22Rv1 (cell line): ENCODE data around the gene CAMSAP1.

ENCODE experiments used
- H3K27ac ChIP-seq: fragments of 450-650 bp; 2 replicates; pipeline ENCODE4 v1.5.1; 2017
- CTCF ChIP-seq: fragments of 450-650 bp; IDR thresholded peaks from 2 replicates; pipeline ENCODE4 v1.5.1; 2017; ENCODE audit warnings: mild to moderate bottlenecking
- ZFX ChIP-seq: fragments of 450-650 bp; IDR thresholded peaks from 2 replicates; pipeline ENCODE4 v1.6.1; 2017; ENCODE audit warnings: antibody characterized with exemption, borderline replicate concordance

Gene CAMSAP1

DNA sequence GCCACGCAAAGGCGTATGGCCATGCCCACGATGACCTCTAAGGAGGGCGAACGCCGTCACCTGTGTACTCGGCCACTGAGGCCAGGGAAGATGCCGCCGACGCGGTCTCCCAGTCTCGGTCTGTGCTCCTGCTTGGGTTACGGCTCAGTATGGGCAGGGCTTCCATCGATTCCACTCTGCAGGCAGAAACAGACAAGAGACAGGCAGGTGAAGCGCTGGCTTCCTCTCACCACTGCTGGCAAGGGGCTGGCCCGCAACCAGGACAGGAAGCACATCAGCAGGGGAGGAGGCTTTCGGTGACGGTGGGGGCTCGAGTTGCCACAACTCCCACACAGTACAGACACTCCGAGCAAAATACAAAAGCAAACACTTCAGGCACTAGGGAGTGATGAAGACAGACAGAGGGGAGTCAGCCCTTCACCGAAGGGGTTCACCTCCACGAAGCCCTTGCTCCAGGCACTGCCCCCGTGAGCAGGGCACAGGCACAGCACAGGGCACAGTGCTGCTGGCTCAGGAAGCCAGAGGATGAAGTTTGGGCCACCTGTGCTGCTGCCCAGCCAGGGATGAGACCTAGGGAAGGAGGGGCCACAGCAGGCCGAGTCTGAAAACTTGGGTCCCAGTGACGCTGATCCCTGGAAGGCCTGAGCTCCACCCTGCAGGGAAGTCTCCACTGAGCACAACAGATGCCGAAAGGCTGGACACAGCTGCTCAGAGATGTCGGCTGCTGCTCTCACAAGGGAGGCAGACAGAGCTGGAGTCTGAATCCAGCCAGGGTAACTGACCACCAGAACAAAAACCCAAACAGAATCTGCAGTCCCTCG lies 91.3 kb downstream of the CAMSAP1 start:
- no peak overlapping the region for H3K27ac ChIP-seq
- TF ChIP-seq ZFX (no peak), CTCF (no peak)

GRCh38 chr9:135815413-135815812 lies 91.9 kb downstream of the CAMSAP1 start:
- no peak overlapping the region for H3K27ac ChIP-seq
- no peak for TF ChIP-seq CTCF
- no peak for TF ChIP-seq ZFX

GRCh38 chr9:135814421-135815095 lies 92.8 kb downstream of the CAMSAP1 start:
- H3K27ac ChIP-seq: no peak overlapping the region
- TF ChIP-seq ZFX (no peak), CTCF (no peak)

GRCh38 chr9:135813671-135814290 lies 93.6 kb downstream of the CAMSAP1 start:
- TF ChIP-seq ZFX: no peak
- no peak for TF ChIP-seq CTCF
- no peak overlapping the region for H3K27ac ChIP-seq

DNA sequence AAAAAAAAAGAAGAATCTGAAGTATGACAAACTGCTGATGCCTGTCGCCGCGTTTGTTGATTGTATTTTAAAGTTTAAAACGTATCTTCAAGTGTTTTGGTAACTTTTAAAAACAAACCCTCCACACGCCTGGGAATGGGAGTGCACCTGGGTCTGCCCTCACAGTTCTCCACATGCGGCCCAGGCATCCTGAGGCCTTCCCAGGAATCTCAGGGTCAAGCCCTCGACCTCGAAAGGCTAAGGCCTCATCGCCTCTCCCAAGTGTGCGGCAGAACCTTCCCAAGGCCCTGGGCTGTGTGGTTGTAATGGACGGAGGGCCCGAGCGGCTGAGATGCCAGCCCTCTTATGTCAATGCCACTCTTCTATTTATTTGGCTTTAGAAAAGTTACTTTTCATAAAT lies 94.4 kb downstream of the CAMSAP1 start:
- H3K27ac ChIP-seq: no peak overlapping the region
- TF ChIP-seq ZFX (no peak), CTCF (no peak)

DNA sequence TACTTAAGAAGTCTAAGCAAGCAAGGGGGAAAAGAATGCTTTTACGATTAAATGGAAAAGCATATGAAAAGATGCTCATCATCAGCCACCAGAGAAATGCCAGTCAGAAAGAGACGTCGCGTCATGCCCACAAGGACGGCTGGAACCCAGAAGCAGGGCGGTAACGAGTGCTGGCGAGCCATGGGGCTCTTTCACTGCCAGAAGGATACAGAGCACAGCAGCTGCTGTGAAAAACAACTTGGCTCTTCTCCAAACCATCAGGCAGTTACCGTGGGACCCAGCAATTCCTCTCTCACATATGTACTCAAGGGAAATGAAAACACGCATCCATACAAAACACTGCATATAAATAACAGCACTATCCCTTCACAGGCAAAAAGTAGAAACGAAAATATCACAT lies 95.5 kb downstream of the CAMSAP1 start:
- TF ChIP-seq ZFX: no peak
- no peak overlapping the region for H3K27ac ChIP-seq

GRCh38 chr9:135810806-135811575 lies 96.4 kb downstream of the CAMSAP1 start:
- no peak overlapping the region for H3K27ac ChIP-seq
- TF ChIP-seq ZFX (no peak), CTCF (no peak)
